ENCODE measurements around the gene SOD2.

DNA sequence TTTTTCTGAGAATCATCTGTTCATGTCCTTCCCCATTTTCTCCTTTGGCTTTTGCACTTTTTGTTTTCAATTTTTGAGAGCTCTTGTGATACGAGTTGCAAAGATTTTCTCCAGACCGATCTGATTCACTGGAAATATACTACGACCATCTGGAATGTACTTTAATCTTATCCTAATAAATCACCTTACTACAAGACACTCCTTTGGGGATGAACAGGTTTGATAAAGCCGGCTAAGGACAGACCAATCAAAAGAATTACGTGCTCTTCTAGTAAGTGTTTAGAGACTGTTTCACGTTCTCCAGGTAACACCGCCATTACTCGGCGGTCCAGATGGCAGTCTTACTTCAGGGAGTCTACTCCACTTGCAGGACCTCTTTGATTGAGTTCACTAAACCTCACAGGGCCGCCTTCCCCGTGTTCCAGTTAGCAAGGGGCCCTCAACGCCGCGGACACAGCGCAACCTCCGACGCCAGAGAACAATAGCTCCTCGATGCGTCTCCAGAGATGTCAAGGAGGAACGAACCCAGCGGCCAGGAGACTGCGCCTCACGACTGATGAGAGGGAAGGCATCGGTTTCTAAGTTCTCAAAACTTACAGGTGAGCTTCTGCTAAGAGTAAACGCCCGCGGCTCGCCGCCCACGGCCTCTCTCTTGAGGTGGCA lies 33.3 kb upstream of the SOD2 start:
- TF ChIP-seq EZH2phosphoT487 (IDR thresholded peaks at IDR 0.05; ENCODE audit: borderline replicate concordance, low read depth, low read length): no peak
- TF ChIP-seq, protein P1, sequence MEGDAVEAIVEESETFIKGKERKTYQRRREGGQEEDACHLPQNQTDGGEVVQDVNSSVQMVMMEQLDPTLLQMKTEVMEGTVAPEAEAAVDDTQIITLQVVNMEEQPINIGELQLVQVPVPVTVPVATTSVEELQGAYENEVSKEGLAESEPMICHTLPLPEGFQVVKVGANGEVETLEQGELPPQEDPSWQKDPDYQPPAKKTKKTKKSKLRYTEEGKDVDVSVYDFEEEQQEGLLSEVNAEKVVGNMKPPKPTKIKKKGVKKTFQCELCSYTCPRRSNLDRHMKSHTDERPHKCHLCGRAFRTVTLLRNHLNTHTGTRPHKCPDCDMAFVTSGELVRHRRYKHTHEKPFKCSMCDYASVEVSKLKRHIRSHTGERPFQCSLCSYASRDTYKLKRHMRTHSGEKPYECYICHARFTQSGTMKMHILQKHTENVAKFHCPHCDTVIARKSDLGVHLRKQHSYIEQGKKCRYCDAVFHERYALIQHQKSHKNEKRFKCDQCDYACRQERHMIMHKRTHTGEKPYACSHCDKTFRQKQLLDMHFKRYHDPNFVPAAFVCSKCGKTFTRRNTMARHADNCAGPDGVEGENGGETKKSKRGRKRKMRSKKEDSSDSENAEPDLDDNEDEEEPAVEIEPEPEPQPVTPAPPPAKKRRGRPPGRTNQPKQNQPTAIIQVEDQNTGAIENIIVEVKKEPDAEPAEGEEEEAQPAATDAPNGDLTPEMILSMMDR (conservative IDR thresholded peaks at IDR 0.05; ENCODE audit: low read length): no peak

Measured in OCI-LY7 (cell line).